Stomach (tissue), 9 donors: ENCODE results near the gene ACTA1. TPM values are rescaled to one million over a fixed set of nuclear protein-coding genes. Genes with fewer than 3 reads are reported as not detected.

Experiments
- DNase-seq, 2 donors: peaks; one replicate each; pipeline versions ENCODE4 v3.0.0 to v3.0.0-alpha.2; 2013 to 2019
- H3K27ac ChIP-seq, 5 donors: fragments of 200-600 bp in 4 of 5; sonication (generic) in 4 of 5; one replicate each; pipeline ENCODE4 v1.5.1; 2013 to 2019; ENCODE audit warnings: mild to moderate bottlenecking in 1 of 5, moderate library complexity in 1 of 5
- H3K27me3 ChIP-seq, 3 donors: fragments of 200-600 bp; sonication (generic); one replicate each; pipeline ENCODE4 v1.5.1; 2017 to 2019; ENCODE audit warnings: mixed run types in 1 of 3
- H3K36me3 ChIP-seq, 4 donors: fragments of 200-600 bp; sonication (generic); 1 replicate in 3 of 4; 2 replicates in 1 of 4; pipeline ENCODE4 v1.5.1; 2016 to 2019
- H3K4me1 ChIP-seq, 4 donors: fragments of 200-600 bp; sonication (generic); one replicate each; pipeline ENCODE4 v1.5.1; 2016 to 2019
- H3K4me3 ChIP-seq, 4 donors: fragments of 200-600 bp; sonication (generic) in 3 of 4; one replicate each; pipeline ENCODE4 v1.5.1; 2016 to 2019; ENCODE audit warnings: mild to moderate bottlenecking in 1 of 4
- H3K9me3 ChIP-seq, 4 donors: fragments of 200-600 bp; sonication (generic); one replicate each; pipeline ENCODE4 v1.5.1; 2016 to 2019
- CTCF ChIP-seq, 7 experiments: fragments of 450-650 bp in 4 of 7; fragments of 200-600 bp in 3 of 7; sonication (generic) in 3 of 7; IDR thresholded peaks; one replicate each; pipeline ENCODE4 v1.5.1; 2016 to 2019; ENCODE audit warnings: antibody characterized with exemption in 7 of 7, control low read depth in 2 of 7, mild to moderate bottlenecking in 1 of 7
- EP300 ChIP-seq: sonication (generic); formaldehyde crosslinking; IDR thresholded peaks from one replicate; pipeline ENCODE4 v1.6.1; 2017; ENCODE audit warnings: antibody characterized with exemption
- POLR2A ChIP-seq, 4 donors: fragments of 450-650 bp; IDR thresholded peaks; one replicate each; pipeline ENCODE4 v1.6.1; 2016; ENCODE audit warnings: antibody characterized with exemption in 4 of 4, control low read depth in 2 of 4, mild to moderate bottlenecking in 1 of 4, moderate library complexity in 1 of 4
- POLR2AphosphoS5 ChIP-seq, 3 donors: sonication (generic); formaldehyde crosslinking; IDR thresholded peaks; one replicate each; pipeline ENCODE4 v1.6.1; 2016; ENCODE audit warnings: antibody characterized with exemption in 3 of 3
- WGBS, 5 donors: extraction: QIAGEN DNeasy Blood & Tissue Kit in 3 of 5; methylation state at CpG; one replicate each; pipeline versions ENCODE4 v1.1.5 to v1.1.7; 2013 to 2018; 5-methylcytosine and 5-hydroxymethylcytosine counted together
- intact Hi-C: fragments of 100-400 bp; cut with DNase I; formaldehyde crosslinking; loops from one replicate; pipeline ENCODE4 v1.15.1; 2023; ENCODE audit warnings: low total_unique reads
- polyA plus RNA-seq, 3 donors: library from polyadenylated mRNA; stranded (reverse); fragments of 200-250 nt; gene quantifications; one replicate each; pipeline ENCODE4 v1.2.3, GENCODE V29; 2013
- small RNA-seq, 4 donors: library from RNA; depleted of rRNA; stranded (forward); fragments of <200 nt; gene quantifications; one replicate each; pipeline ENCODE3, GENCODE V24; 2016
- total RNA-seq, 5 donors: library from RNA; depleted of rRNA; stranded (reverse); fragments of >200 nt; gene quantifications; one replicate each; pipeline versions ENCODE4 v1.1.0 to v1.2.3, GENCODE V29; 2014 to 2016
- donor health status: healthy with polysubstance abuse.
- donor health status: Bipolar disorder and iron deficiency.
- donor health status: healthy.

Gene ACTA1
- total and polyA plus RNA-seq, 8 donors: 0.37 to 43.8 (median 2.4) TPM; not detected in 3

GRCh38 chr1:229383188-229383587 is 50.7 kb downstream of the ACTA1 start:
- WGBS, 5 donors: 88 to 100% (median 96%) methylated on average over 3 of the region's 3 CpGs
- H3K36me3 ChIP-seq: no peaks in the 10 kb centered on the region
- DNase-seq: no peak
- intact Hi-C loops: no loop called here
- no peak overlapping the region for H3K27ac ChIP-seq
- no peaks in the 10 kb centered on the region for H3K4me1 ChIP-seq
- peaks cover 0 to 25% (median 0%) of the 10 kb centered on the region in 3 donors for H3K27me3 ChIP-seq
- no peaks in the 10 kb centered on the region for H3K9me3 ChIP-seq
- TF ChIP-seq POLR2A (IDR thresholded peaks at IDR 0.05) (no peak), EP300 (no peak), POLR2AphosphoS5 (IDR thresholded peaks at IDR 0.05) (no peak), CTCF (IDR thresholded peaks at IDR 0.05) (no peak)
- no peak overlapping the region for H3K4me3 ChIP-seq

Small RNA genes within 50 kb of the gene (small RNA-seq; reads per million reads assigned to genes)
- gene RN7SKP276 (0 reads per million in 4 donors), gene RNU6-180P (0 to 0.15 (median 0) reads per million in 4 donors)

Other genes with a start within 250 kb of the ACTA1 start
- gene RAB4A, start 163.0 kb downstream of the ACTA1 start, total RNA-seq: 100 to 1,000 TPM in 1 of 5 donors, 10 to 100 TPM in 4; 24.1 to 277 (median 41.4) TPM
- gene RAB4A, start 163.0 kb downstream of the ACTA1 start, polyA plus RNA-seq: 10 to 100 TPM; 43.8 to 90.6 (median 58.9) TPM
- 10 to 100 TPM in 1 of 5 donors, 1 to 10 TPM in 3, under 1 TPM in 1; 0.89 to 10.5 (median 5.2) TPM for gene CCSAP, start 91.0 kb downstream of the ACTA1 start, total RNA-seq
- 1 to 10 TPM in 2 of 3 donors, under 1 TPM in 1; 0.61 to 2.0 (median 1.4) TPM for gene CCSAP, start 91.0 kb downstream of the ACTA1 start, polyA plus RNA-seq
- 10 to 100 TPM; 13.2 to 74.7 (median 27.2) TPM for gene NUP133, start 74.2 kb upstream of the ACTA1 start, total RNA-seq
- gene NUP133, start 74.2 kb upstream of the ACTA1 start, polyA plus RNA-seq: 10 to 100 TPM in 1 of 3 donors, 1 to 10 TPM in 2; 5.5 to 11.0 (median 7.8) TPM
- 10 to 100 TPM in 4 of 5 donors, 1 to 10 TPM in 1; 3.5 to 24.2 (median 19.7) TPM for gene ABCB10, start 124.6 kb upstream of the ACTA1 start, total RNA-seq
- 1 to 10 TPM; 2.7 to 7.1 (median 3.2) TPM for gene ABCB10, start 124.6 kb upstream of the ACTA1 start, polyA plus RNA-seq
- 10 to 100 TPM in 3 of 5 donors, 1 to 10 TPM in 1, under 1 TPM in 1; 0.29 to 33.8 (median 18.4) TPM for gene TAF5L, start 192.0 kb upstream of the ACTA1 start, total RNA-seq
- gene TAF5L, start 192.0 kb upstream of the ACTA1 start, polyA plus RNA-seq: 1 to 10 TPM; 5.9 to 9.5 (median 8.2) TPM
- gene URB2, start 192.2 kb upstream of the ACTA1 start, total RNA-seq: 10 to 100 TPM in 2 of 5 donors, 1 to 10 TPM in 2, not detected in 1; 4.1 to 16.8 (median 8.5) TPM
- 1 to 10 TPM; 1.5 to 1.7 (median 1.5) TPM for gene URB2, start 192.2 kb upstream of the ACTA1 start, polyA plus RNA-seq